Panc1 (cell line): ENCODE data around the gene DLGAP4. TPM values are rescaled to one million over a fixed set of nuclear protein-coding genes. Genes with fewer than 3 reads are reported as not detected.

ENCODE experiments used
- ATAC-seq: fragments of 200-7000 bp; cut with Tn5 transposase; 2 replicates; pipeline ENCODE4 v1.9.1; 2020; ENCODE audit warnings: mild to moderate bottlenecking, moderate library complexity
- BruUV-seq: library from RNA; stranded (reverse); fragments of 400-500 nt; replicated peaks from 2 replicates; lab custom pipeline; 2021; lab: Mats Ljungman, UMichigan
- CTCF ChIA-PET: fragments of 300-600 bp; sonication (Branson Sonifier 250); formaldehyde crosslinking; loops from one replicate; lab custom pipeline; 2022; ENCODE audit warnings: antibody characterized with exemption; lab: Charles Lee
- POLR2A ChIA-PET: fragments of 300-600 bp; sonication (Branson Sonifier 250); formaldehyde crosslinking; loops from one replicate; lab custom pipeline; 2022; ENCODE audit warnings: antibody characterized with exemption; lab: Charles Lee
- DNase-seq: peaks from one replicate; pipeline ENCODE4 v3.0.0-alpha.2; 2010; ENCODE audit warnings: low read depth, low spot score
- H3K27ac ChIP-seq: 2 replicates; pipeline ENCODE4 v1.5.1; 2011; ENCODE audit warnings: mild to moderate bottlenecking, low read length, inconsistent platforms
- H3K27me3 ChIP-seq: fragments of 200-500 bp; sonication (Bioruptor generic); 2 replicates; pipeline ENCODE4 v1.6.0; 2014; ENCODE audit warnings: low read length, inconsistent platforms; ENCODE audit not compliant: control insufficient read depth, insufficient read depth
- H3K36me3 ChIP-seq: fragments of 200-500 bp; sonication (Bioruptor generic); 2 replicates; pipeline ENCODE4 v1.5.1; 2014; ENCODE audit warnings: inconsistent platforms, mild to moderate bottlenecking, low read length, moderate library complexity; ENCODE audit not compliant: control insufficient read depth, insufficient read depth
- H3K4me1 ChIP-seq: 2 replicates; pipeline ENCODE4 v1.5.1; 2011; ENCODE audit warnings: inconsistent platforms, mild to moderate bottlenecking, low read length, moderate library complexity; ENCODE audit not compliant: control insufficient read depth, insufficient read depth
- H3K4me3 ChIP-seq, 2 experiments: 2 replicates each; pipeline ENCODE4 v1.5.1; 2011 to 2012; ENCODE audit warnings: low read depth in 2 of 2, low read length in 2 of 2, mild to moderate bottlenecking in 2 of 2, inconsistent platforms in 1 of 2, moderate library complexity in 1 of 2
- H3K9me3 ChIP-seq: fragments of 200-500 bp; sonication (Bioruptor generic); 2 replicates; pipeline ENCODE4 v1.5.1; 2014; ENCODE audit warnings: low read depth, mild to moderate bottlenecking, inconsistent platforms, low read length, moderate library complexity; ENCODE audit not compliant: control insufficient read depth, insufficient read depth
- CTCF ChIP-seq: fragments of 450-650 bp; IDR thresholded peaks from 2 replicates; pipeline ENCODE4 v1.5.1; 2017; ENCODE audit warnings: mild to moderate bottlenecking
- POLR2AphosphoS5 ChIP-seq: IDR thresholded peaks from 2 replicates; pipeline ENCODE4 v1.6.1; 2012; ENCODE audit warnings: mild to moderate bottlenecking, low read depth, low read length, moderate library complexity
- REST ChIP-seq, 2 experiments: IDR thresholded peaks; 2 replicates each; pipeline ENCODE4 v1.6.1; 2011 to 2012; ENCODE audit warnings: low read depth in 2 of 2, control low read depth in 1 of 2, low read length in 1 of 2, mild to moderate bottlenecking in 1 of 2, moderate library complexity in 1 of 2; ENCODE audit not compliant: insufficient read depth in 1 of 2
- SIN3A ChIP-seq: IDR thresholded peaks from 2 replicates; pipeline ENCODE4 v1.6.1; 2012; ENCODE audit warnings: low read depth, mild to moderate bottlenecking, low read length, moderate library complexity, borderline replicate concordance; ENCODE audit not compliant: insufficient read depth
- TCF7L2 ChIP-seq: IDR thresholded peaks from 2 replicates; pipeline ENCODE4 v1.6.1; 2011; ENCODE audit warnings: mild to moderate bottlenecking, low read depth, low read length, inconsistent platforms
- in situ Hi-C: cut with HindIII; loops from 2 replicates; pipeline ENCODE4 v1.10.0; 2016; ENCODE audit warnings: low sequenced_read_pairs, low pct_unique_long_range_greater_than_20kb
- intact Hi-C: fragments of 100-400 bp; cut with micrococcal nuclease; formaldehyde crosslinking; loops from one replicate; pipeline ENCODE4 v1.10.0; 2022; ENCODE audit not compliant: unreplicated experiment
- total RNA-seq: library from RNA; stranded (reverse); gene quantifications from one replicate; pipeline ENCODE4 v1.2.1, GENCODE V29; 2021; ENCODE audit not compliant: unreplicated experiment

DLGAP4 gene
- total RNA-seq, 1 experiment from 2014 or later: 52.5 TPM

- intact Hi-C loops (no loop called here), in situ Hi-C loops (no loop called here)
- DNase-seq (no peak), ATAC-seq (no peak)
- ChIA-PET POLR2A (no interaction called here), CTCF (no interaction called here)
- Histone ChIP-seq H3K9me3 (no peaks in the 10 kb centered on the region), H3K27me3 (no peaks in the 10 kb centered on the region; the same call in 1 of the 2 replicates), H3K4me1 (peaks cover 6% of the 10 kb centered on the region; the same call in 1 of the 2 replicates), H3K36me3 (no peaks in the 10 kb centered on the region), H3K27ac (no peak overlapping the region), H3K4me3 (no peak overlapping the region)
- TF ChIP-seq SIN3A (no peak), REST (IDR thresholded peaks at IDR 0.05; ENCODE audit: insufficient read depth in 1 of 2, low read depth in 2 of 2, low read length in 1 of 2) (no peak), POLR2AphosphoS5 (no peak), CTCF (no peak), TCF7L2 (no peak)
- no TSS peak for BruUV-seq
These were observed 90.2 kb downstream of the DLGAP4 start for GRCh38 chr20:36396340-36396739.

DNA sequence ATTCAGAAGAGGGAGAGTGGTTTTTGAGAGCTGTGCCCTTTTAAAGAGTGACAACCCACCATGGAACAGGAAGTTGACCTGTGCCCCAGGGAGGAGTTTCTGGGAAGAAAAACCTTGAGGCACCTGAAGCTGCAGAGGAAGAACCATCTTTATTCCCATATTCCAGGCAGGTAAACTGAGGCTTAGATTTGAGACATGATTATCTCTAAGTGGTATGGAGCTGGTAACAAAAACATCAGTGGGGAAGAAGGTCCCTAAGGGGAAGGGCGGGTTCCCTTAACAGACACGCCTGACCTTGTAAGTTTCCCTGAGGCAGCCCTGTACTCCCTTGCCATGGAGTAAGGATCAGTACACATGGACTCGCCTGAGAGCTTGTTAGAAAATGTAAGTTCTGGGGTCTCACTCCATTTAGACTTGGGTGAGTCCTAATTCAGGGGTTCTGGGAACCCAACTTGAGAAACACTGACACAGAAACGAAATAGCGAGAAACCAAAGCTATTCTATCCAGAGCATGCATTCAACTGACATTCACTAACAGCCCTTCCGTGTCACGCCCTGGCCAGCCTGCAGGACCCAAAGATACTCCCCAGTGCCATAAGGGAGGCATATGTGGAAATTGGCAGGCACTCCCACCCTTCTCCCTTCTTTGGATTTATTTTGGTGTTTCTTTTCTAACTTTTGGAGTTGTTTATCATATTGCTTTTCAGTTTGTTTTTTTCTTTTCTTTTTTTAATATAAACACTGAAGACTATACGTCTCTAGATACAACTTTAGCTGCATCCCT, 90.9 kb downstream of the DLGAP4 start:
- peaks cover 6% of the 10 kb centered on the region; the same call in 1 of the 2 replicates for H3K4me1 ChIP-seq
- ATAC-seq (no peak), DNase-seq (no peak)
- intact Hi-C loops: no loop called here
- ChIA-PET POLR2A (interaction anchor here (0.6 to 0.7 kb wide), 2 partner anchors 22 to 146 kb away, joined by 4 to 6 read pairs; no protein-coding TSS in a partner anchor), CTCF (interaction anchor here (0.5 to 0.6 kb wide), 2 partner anchors 16 to 194 kb away, joined by 6 read pairs; no protein-coding TSS in a partner anchor)
- no peaks in the 10 kb centered on the region; the same call in 1 of the 2 replicates for H3K27me3 ChIP-seq
- no peak overlapping the region for H3K27ac ChIP-seq
- H3K4me3 ChIP-seq: no peak overlapping the region
- TF ChIP-seq POLR2AphosphoS5 (no peak), CTCF (no peak), REST (IDR thresholded peaks at IDR 0.05; ENCODE audit: insufficient read depth in 1 of 2, low read depth in 2 of 2, low read length in 1 of 2) (no peak), SIN3A (no peak), TCF7L2 (no peak)
- in situ Hi-C loops: no loop called here
- no peaks in the 10 kb centered on the region for H3K9me3 ChIP-seq
- no TSS peak for BruUV-seq
- H3K36me3 ChIP-seq: no peaks in the 10 kb centered on the region
